Nephron progenitor cell (in vitro differentiated cells): Measurements from ENCODE around the gene SDHAF4.

Source experiments
- DNase-seq: peaks from one replicate; pipeline ENCODE4 v3.0.0; 2021
- H3K27ac Mint-ChIP-seq: 2 replicates; pipeline ENCODE4 v1.8.0; 2021; ENCODE audit warnings: mild to moderate bottlenecking, moderate library complexity, mixed read lengths
- H3K27me3 Mint-ChIP-seq: 2 replicates; pipeline ENCODE4 v1.8.0; 2021; ENCODE audit warnings: mild to moderate bottlenecking, low read depth, mixed read lengths; ENCODE audit not compliant: poor library complexity
- H3K36me3 Mint-ChIP-seq: 2 replicates; pipeline ENCODE4 v1.8.0; 2021; ENCODE audit warnings: low read depth, mixed read lengths
- H3K4me1 Mint-ChIP-seq: 2 replicates; pipeline ENCODE4 v1.8.0; 2021; ENCODE audit warnings: mixed read lengths
- H3K4me3 Mint-ChIP-seq: 2 replicates; pipeline ENCODE4 v1.8.0; 2021; ENCODE audit warnings: mild to moderate bottlenecking, moderate library complexity, mixed read lengths
- H3K9me3 Mint-ChIP-seq: 2 replicates; pipeline ENCODE4 v1.8.0; 2021; ENCODE audit warnings: mild to moderate bottlenecking, moderate library complexity, mixed read lengths
- TF ChIP-seq, protein P1 (sequence below): fragments of 200-600 bp; sonication (generic); IDR thresholded peaks from 2 replicates; pipeline ENCODE4 v1.5.0; 2021; ENCODE audit warnings: antibody characterized with exemption

The SDHAF4 gene

DNA sequence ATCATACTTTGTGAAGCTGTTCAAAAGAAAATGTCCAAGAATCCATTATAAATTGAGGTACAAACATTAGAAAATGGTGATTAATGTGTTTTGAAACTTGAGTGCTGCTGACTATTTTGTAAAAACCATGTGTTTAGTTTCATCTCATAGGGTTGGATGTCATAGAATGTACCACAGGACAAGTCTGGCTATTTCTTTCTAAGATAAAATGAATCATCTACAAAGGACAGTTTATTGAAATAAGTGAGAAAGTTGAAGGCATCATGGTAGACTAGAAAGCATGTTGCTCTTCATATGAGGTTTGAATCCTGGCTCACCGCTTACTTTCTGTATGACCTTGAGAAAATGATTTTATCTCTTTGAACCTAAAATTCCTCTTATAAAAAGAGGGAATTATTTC lies 71.7 kb downstream of the SDHAF4 start:
- TF ChIP-seq, protein P1, sequence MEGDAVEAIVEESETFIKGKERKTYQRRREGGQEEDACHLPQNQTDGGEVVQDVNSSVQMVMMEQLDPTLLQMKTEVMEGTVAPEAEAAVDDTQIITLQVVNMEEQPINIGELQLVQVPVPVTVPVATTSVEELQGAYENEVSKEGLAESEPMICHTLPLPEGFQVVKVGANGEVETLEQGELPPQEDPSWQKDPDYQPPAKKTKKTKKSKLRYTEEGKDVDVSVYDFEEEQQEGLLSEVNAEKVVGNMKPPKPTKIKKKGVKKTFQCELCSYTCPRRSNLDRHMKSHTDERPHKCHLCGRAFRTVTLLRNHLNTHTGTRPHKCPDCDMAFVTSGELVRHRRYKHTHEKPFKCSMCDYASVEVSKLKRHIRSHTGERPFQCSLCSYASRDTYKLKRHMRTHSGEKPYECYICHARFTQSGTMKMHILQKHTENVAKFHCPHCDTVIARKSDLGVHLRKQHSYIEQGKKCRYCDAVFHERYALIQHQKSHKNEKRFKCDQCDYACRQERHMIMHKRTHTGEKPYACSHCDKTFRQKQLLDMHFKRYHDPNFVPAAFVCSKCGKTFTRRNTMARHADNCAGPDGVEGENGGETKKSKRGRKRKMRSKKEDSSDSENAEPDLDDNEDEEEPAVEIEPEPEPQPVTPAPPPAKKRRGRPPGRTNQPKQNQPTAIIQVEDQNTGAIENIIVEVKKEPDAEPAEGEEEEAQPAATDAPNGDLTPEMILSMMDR, result no peak
- no peak for DNase-seq
- Mint-ChIP-seq H3K27ac (no peak overlapping the region), H3K4me1 (no peaks in the 10 kb centered on the region), H3K4me3 (no peak overlapping the region), H3K9me3 (no peaks in the 10 kb centered on the region), H3K27me3 (peaks cover 4% of the 10 kb centered on the region), H3K36me3 (no peaks in the 10 kb centered on the region)
